Osteoblast (primary cell): ENCODE data around the gene CABP1. TPM values are rescaled to one million over a fixed set of nuclear protein-coding genes. Genes with fewer than 3 reads are reported as not detected.

Experiments used
- DNase-seq: peaks from one replicate; pipeline ENCODE4 v3.0.0; 2011; ENCODE audit warnings: low spot score, mixed read lengths; ENCODE audit not compliant: insufficient read length; ENCODE audit errors: missing footprints
- H2AFZ ChIP-seq: 2 replicates; pipeline ENCODE4 v1.6.0; 2011; ENCODE audit warnings: mild to moderate bottlenecking, low read length
- H3K27ac ChIP-seq: 2 replicates; pipeline ENCODE4 v1.5.1; 2011; ENCODE audit warnings: mild to moderate bottlenecking, low read depth, low read length, moderate library complexity
- H3K27me3 ChIP-seq: 2 replicates; pipeline ENCODE4 v1.6.0; 2012; ENCODE audit warnings: mild to moderate bottlenecking, control low read depth, inconsistent platforms, low read length, moderate library complexity; ENCODE audit not compliant: insufficient read depth
- H3K36me3 ChIP-seq: 2 replicates; pipeline ENCODE4 v1.5.1; 2011; ENCODE audit warnings: mild to moderate bottlenecking, low read length, control low read depth, moderate library complexity; ENCODE audit not compliant: insufficient read depth
- H3K4me1 ChIP-seq: 2 replicates; pipeline ENCODE4 v1.5.1; 2011; ENCODE audit warnings: mild to moderate bottlenecking, low read length, control low read depth, moderate library complexity; ENCODE audit not compliant: insufficient read depth
- H3K4me2 ChIP-seq: 2 replicates; pipeline ENCODE4 v1.6.0; 2011; ENCODE audit warnings: mild to moderate bottlenecking, low read length; ENCODE audit not compliant: insufficient read depth
- H3K4me3 ChIP-seq: fragments of 200-600 bp; sonication (generic); 3 replicates; pipeline ENCODE4 v1.5.1; 2012; ENCODE audit warnings: mild to moderate bottlenecking, low read length, inconsistent platforms; ENCODE audit not compliant: insufficient read depth
- H3K79me2 ChIP-seq: 2 replicates; pipeline ENCODE4 v1.6.0; 2012; ENCODE audit warnings: mild to moderate bottlenecking, low read length, control low read depth, inconsistent platforms; ENCODE audit not compliant: insufficient read depth
- H3K9me3 ChIP-seq: 2 replicates; pipeline ENCODE4 v1.5.1; 2011; ENCODE audit warnings: low read depth, low read length, control low read depth
- H4K20me1 ChIP-seq: 2 replicates; pipeline ENCODE4 v1.6.0; 2012; ENCODE audit warnings: mild to moderate bottlenecking, low read length, control low read depth; ENCODE audit not compliant: insufficient read depth
- total RNA-seq: library from RNA; depleted of rRNA; stranded (reverse); fragments of >200 nt; gene quantifications from 2 replicates; pipeline ENCODE4 v1.2.3, GENCODE V29; 2012
- TF ChIP-seq, protein P1 (sequence below): IDR thresholded peaks from 2 replicates; pipeline ENCODE4 v1.5.1; 2011; ENCODE audit warnings: mild to moderate bottlenecking, low read depth, low read length, moderate library complexity; ENCODE audit errors: extremely low read depth

Gene CABP1
- total RNA-seq, 1 donor = not detected

- no peak overlapping the region for H3K4me3 ChIP-seq
- no peaks in the 10 kb centered on the region for H3K9me3 ChIP-seq
- H2AFZ ChIP-seq = no peak overlapping the region
- TF ChIP-seq, protein P1, sequence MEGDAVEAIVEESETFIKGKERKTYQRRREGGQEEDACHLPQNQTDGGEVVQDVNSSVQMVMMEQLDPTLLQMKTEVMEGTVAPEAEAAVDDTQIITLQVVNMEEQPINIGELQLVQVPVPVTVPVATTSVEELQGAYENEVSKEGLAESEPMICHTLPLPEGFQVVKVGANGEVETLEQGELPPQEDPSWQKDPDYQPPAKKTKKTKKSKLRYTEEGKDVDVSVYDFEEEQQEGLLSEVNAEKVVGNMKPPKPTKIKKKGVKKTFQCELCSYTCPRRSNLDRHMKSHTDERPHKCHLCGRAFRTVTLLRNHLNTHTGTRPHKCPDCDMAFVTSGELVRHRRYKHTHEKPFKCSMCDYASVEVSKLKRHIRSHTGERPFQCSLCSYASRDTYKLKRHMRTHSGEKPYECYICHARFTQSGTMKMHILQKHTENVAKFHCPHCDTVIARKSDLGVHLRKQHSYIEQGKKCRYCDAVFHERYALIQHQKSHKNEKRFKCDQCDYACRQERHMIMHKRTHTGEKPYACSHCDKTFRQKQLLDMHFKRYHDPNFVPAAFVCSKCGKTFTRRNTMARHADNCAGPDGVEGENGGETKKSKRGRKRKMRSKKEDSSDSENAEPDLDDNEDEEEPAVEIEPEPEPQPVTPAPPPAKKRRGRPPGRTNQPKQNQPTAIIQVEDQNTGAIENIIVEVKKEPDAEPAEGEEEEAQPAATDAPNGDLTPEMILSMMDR = no peak
- no peaks in the 10 kb centered on the region for H3K79me2 ChIP-seq
- no peaks in the 10 kb centered on the region for H4K20me1 ChIP-seq
- no peak overlapping the region for H3K27ac ChIP-seq
- peaks cover 9% of the 10 kb centered on the region for H3K4me1 ChIP-seq
- peaks cover 47% of the 10 kb centered on the region for H3K27me3 ChIP-seq
- DNase-seq = no peak
- H3K36me3 ChIP-seq = no peaks in the 10 kb centered on the region
- H3K4me2 ChIP-seq = no peak overlapping the region
Observed at GRCh38 chr12:120653611-120654010, 13.2 kb downstream of the CABP1 start.

- no peaks in the 10 kb centered on the region for H3K79me2 ChIP-seq
- no peak overlapping the region for H3K4me2 ChIP-seq
- H3K4me3 ChIP-seq = no peak overlapping the region
- H3K27ac ChIP-seq = no peak overlapping the region
- no peaks in the 10 kb centered on the region for H3K36me3 ChIP-seq
- no peaks in the 10 kb centered on the region for H4K20me1 ChIP-seq
- peaks cover 2% of the 10 kb centered on the region for H3K4me1 ChIP-seq
- H2AFZ ChIP-seq = peak overlapping the region; percentile 65
- H3K9me3 ChIP-seq = no peaks in the 10 kb centered on the region
- TF ChIP-seq, protein P1 = no peak
- DNase-seq = no peak
- peaks cover 43% of the 10 kb centered on the region for H3K27me3 ChIP-seq
Observed at GRCh38 chr12:120654656-120655055, 14.2 kb downstream of the CABP1 start.

DNA sequence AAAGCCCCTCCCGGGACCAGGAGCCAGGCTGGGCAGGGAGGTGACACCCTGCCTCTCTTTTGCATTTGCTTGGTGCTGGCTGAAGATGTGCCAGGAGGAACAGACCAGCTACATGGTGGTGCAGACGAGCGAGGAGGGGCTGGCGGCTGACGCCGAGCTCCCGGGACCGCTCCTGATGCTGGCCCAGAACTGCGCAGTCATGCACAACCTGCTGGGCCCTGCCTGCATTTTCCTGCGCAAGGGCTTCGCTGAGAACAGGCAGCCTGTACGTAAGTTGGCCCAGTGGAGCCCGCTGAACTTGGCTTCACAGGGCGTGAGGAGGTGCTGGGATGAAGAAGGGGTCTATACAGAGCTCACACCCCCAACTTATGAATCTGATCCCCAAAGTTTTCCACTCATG lies 15.6 kb downstream of the CABP1 start:
- no peaks in the 10 kb centered on the region for H3K36me3 ChIP-seq
- no peaks in the 10 kb centered on the region for H3K9me3 ChIP-seq
- no peaks in the 10 kb centered on the region for H3K4me1 ChIP-seq
- no peak for DNase-seq
- TF ChIP-seq, protein P1 = no peak
- H3K27ac ChIP-seq = no peak overlapping the region
- no peaks in the 10 kb centered on the region for H3K79me2 ChIP-seq
- H2AFZ ChIP-seq = no peak overlapping the region
- H3K27me3 ChIP-seq = peaks cover 32% of the 10 kb centered on the region
- no peak overlapping the region for H3K4me2 ChIP-seq
- no peak overlapping the region for H3K4me3 ChIP-seq
- H4K20me1 ChIP-seq = no peaks in the 10 kb centered on the region

DNA sequence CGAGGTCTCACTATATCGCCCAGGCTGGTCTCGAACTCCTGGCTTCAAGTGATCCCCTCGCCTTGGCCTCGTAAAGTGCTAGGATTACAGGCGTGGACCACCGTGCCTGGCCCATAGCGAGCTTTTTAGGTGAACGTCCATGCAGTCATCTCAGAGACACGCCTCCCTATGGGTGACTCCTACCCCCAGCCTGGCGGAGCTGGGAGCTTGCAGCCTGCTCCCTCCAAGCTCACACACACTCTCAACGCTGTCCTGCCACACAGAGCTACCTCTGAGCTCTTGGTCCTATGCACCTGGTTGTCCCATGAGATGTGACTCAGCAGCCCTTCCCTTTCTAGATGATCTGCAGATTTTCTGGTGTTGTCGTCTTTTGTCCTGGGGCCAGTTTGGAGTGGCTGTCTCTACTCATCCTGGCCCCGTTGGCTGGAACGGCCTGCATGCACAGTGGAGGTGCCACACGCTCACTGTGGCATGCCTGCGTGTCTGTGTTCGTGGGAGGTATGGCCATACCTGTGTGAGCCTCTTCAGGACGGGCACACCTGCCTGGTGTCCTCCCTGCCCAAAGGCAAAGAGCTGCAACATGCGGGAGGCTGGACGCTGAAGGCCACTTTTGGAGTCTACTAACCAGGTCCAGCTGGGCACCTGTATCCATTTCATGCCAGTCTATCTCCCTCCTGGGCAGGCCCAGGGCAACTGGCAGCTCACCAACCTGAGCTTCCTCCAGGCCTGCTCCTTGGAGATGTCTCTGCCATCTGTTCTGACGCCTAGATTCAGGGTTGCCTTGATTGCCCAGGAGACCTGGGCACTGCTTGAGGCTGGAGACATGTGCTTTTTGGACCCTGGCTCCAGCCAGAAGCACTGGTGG lies 18.1 kb downstream of the CABP1 start:
- TF ChIP-seq, protein P1 = no peak

More for the DNA sequence above, 18.1 kb downstream of the CABP1 start:
- Histone ChIP-seq H3K4me1 (no peaks in the 10 kb centered on the region), H3K9me3 (no peaks in the 10 kb centered on the region), H3K4me3 (no peak overlapping the region), H4K20me1 (no peaks in the 10 kb centered on the region), H2AFZ (no peak overlapping the region), H3K27me3 (peaks cover 9% of the 10 kb centered on the region), H3K36me3 (no peaks in the 10 kb centered on the region), H3K4me2 (no peak overlapping the region), H3K27ac (no peak overlapping the region), H3K79me2 (no peaks in the 10 kb centered on the region)
- no peak for DNase-seq
